ENCODE results near the gene MRPS35.

The MRPS35 gene

GRCh38 chr12:27710592-27711316, at the start of gene MRPS35:
TSS of gene MRPS35 (plus strand) at chr12:27710832. CDS start at chr12:27710844, 12 bp downstream.
- peak within 1 kb of the TSS; percentile 96 for H3K27ac ChIP-seq
- TF ChIP-seq ZFX (IDR thresholded peaks at IDR 0.05; ENCODE audit: borderline replicate concordance), result no peak
- peak; percentile 31 for TF ChIP-seq CTCF (IDR thresholded peaks at IDR 0.05)

- TF ChIP-seq ZFX (IDR thresholded peaks at IDR 0.05; ENCODE audit: borderline replicate concordance), result no peak
- TF ChIP-seq CTCF (IDR thresholded peaks at IDR 0.05), result no peak
- no peak overlapping the region for H3K27ac ChIP-seq
Observed at GRCh38 chr12:27665704-27666103, 44.9 kb upstream of the MRPS35 start.

- TF ChIP-seq ZFX (IDR thresholded peaks at IDR 0.05; ENCODE audit: borderline replicate concordance) (no peak), CTCF (IDR thresholded peaks at IDR 0.05) (no peak)
- no peak overlapping the region for H3K27ac ChIP-seq
Observed at GRCh38 chr12:27666510-27666909, 44.1 kb upstream of the MRPS35 start.

GRCh38 chr12:27667540-27667939, 43.1 kb upstream of the MRPS35 start:
- H3K27ac ChIP-seq, result no peak overlapping the region
- TF ChIP-seq ZFX (IDR thresholded peaks at IDR 0.05; ENCODE audit: borderline replicate concordance) (no peak), CTCF (IDR thresholded peaks at IDR 0.05) (no peak)

- no peak for TF ChIP-seq CTCF (IDR thresholded peaks at IDR 0.05)
- no peak for TF ChIP-seq ZFX (IDR thresholded peaks at IDR 0.05; ENCODE audit: borderline replicate concordance)
- H3K27ac ChIP-seq, result no peak overlapping the region
Observed at GRCh38 chr12:27672051-27672450, 38.6 kb upstream of the MRPS35 start.

- no peak overlapping the region for H3K27ac ChIP-seq
- no peak for TF ChIP-seq ZFX (IDR thresholded peaks at IDR 0.05; ENCODE audit: borderline replicate concordance)
- TF ChIP-seq CTCF (IDR thresholded peaks at IDR 0.05), result no peak
Observed at GRCh38 chr12:27672643-27673042, 38.0 kb upstream of the MRPS35 start.

- no peak overlapping the region for H3K27ac ChIP-seq
- no peak for TF ChIP-seq CTCF (IDR thresholded peaks at IDR 0.05)
- no peak for TF ChIP-seq ZFX (IDR thresholded peaks at IDR 0.05; ENCODE audit: borderline replicate concordance)
Observed at GRCh38 chr12:27673101-27673718, 37.4 kb upstream of the MRPS35 start.

Measured in 22Rv1 (cell line).